MCF 10A (cell line): ENCODE results near the gene FKBP5. TPM values are rescaled to one million over a fixed set of nuclear protein-coding genes. Genes with fewer than 3 reads are reported as not detected.
A peak's percentile ranks its signal among the peaks of the same experiment; 100 is the strongest.

Experiments
- BruUV-seq: library from RNA; stranded (reverse); fragments of 400-500 nt; replicated peaks from 2 replicates; lab custom pipeline; 2021; lab: Mats Ljungman, UMichigan
- CTCF ChIA-PET: fragments of 300-600 bp; sonication (Branson Sonifier 250); formaldehyde crosslinking; extraction: SDS; loops from one replicate; lab custom pipeline; 2021; ENCODE audit warnings: antibody characterized with exemption, inconsistent platforms; lab: Yijun Ruan, JAX
- POLR2A ChIA-PET: fragments of 300-600, 350-650 bp; sonication (Branson Sonifier 250); formaldehyde crosslinking; extraction: SDS; loops from one replicate; lab custom pipeline; 2020; ENCODE audit warnings: antibody characterized with exemption, inconsistent platforms; lab: Yijun Ruan, JAX
- DNase-seq: peaks from one replicate; pipeline ENCODE4 v3.0.0-alpha.2; 2018; ENCODE audit not compliant: unreplicated experiment
- H3K27ac Mint-ChIP-seq: one replicate; pipeline ENCODE4 v1.8.0; 2022; ENCODE audit warnings: mild to moderate bottlenecking, low read depth, mixed read lengths; ENCODE audit not compliant: unreplicated experiment
- H3K27me3 Mint-ChIP-seq: one replicate; pipeline ENCODE4 v1.8.0; 2022; ENCODE audit warnings: mixed read lengths; ENCODE audit not compliant: insufficient read depth, unreplicated experiment
- H3K36me3 Mint-ChIP-seq: one replicate; pipeline ENCODE4 v1.8.0; 2022; ENCODE audit warnings: mild to moderate bottlenecking, moderate library complexity, mixed read lengths; ENCODE audit not compliant: insufficient read depth, unreplicated experiment
- H3K4me1 Mint-ChIP-seq: one replicate; pipeline ENCODE4 v1.8.0; 2022; ENCODE audit warnings: mixed read lengths; ENCODE audit not compliant: insufficient read depth, unreplicated experiment
- H3K4me3 Mint-ChIP-seq: one replicate; pipeline ENCODE4 v1.8.0; 2022; ENCODE audit warnings: mild to moderate bottlenecking, moderate library complexity, mixed read lengths; ENCODE audit not compliant: unreplicated experiment
- H3K9me3 Mint-ChIP-seq: one replicate; pipeline ENCODE4 v1.8.0; 2022; ENCODE audit warnings: mixed read lengths; ENCODE audit not compliant: unreplicated experiment
- intact Hi-C: fragments of 100-400 bp; cut with micrococcal nuclease; formaldehyde crosslinking; loops from 2 replicates; pipeline ENCODE4 v1.14.1; 2022
- total RNA-seq: library from RNA; stranded (reverse); gene quantifications from 2 replicates; pipeline ENCODE4 v1.2.3, GENCODE V29; 2022
- TF ChIP-seq, protein P1 (sequence below): fragments of 200-600 bp; IDR thresholded peaks from one replicate; pipeline ENCODE4 v1.8.0; 2022; ENCODE audit warnings: antibody characterized with exemption, mild to moderate bottlenecking; ENCODE audit not compliant: unreplicated experiment

The FKBP5 gene
- total RNA-seq, 1 experiment from 2014 or later: 387 TPM

DNA sequence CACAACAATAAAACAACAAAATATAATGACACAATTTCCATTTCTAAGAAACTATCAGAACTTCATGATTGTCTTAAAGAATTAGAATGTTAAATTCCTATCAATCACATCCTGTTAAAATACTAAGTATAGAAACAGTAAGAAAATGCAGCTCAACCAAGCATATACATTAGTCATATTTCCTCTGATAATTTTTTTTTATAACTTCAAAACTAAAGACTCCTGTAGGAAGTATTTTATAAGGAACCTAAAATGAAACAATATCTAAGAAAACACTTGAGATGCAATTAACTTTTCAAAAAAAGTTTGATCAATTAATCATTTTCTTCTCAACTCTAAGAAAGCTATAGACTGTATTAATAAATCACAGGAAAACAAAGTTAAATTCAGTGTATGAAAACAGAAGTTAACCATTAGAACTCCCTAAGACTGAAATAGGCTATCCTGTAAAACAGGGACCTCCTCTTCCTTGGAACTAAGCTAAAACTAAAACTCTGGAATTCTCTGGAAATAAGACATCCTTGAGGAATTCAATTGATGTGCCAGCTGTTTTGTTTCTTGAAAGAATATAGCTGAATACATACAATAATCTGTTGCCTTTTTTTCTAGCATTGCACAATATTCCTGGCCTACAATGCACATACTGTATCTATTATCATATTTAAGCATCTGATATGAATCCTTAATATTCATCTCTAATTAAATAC lies 19.8 kb downstream of the FKBP5 start:
- Mint-ChIP-seq H3K4me1 (peaks cover 19% of the 10 kb centered on the region), H3K36me3 (peaks cover 48% of the 10 kb centered on the region), H3K27me3 (no peaks in the 10 kb centered on the region), H3K27ac (peak overlapping the region; percentile 54), H3K9me3 (no peaks in the 10 kb centered on the region), H3K4me3 (peak overlapping the region; percentile 28)
- TF ChIP-seq, protein P1, sequence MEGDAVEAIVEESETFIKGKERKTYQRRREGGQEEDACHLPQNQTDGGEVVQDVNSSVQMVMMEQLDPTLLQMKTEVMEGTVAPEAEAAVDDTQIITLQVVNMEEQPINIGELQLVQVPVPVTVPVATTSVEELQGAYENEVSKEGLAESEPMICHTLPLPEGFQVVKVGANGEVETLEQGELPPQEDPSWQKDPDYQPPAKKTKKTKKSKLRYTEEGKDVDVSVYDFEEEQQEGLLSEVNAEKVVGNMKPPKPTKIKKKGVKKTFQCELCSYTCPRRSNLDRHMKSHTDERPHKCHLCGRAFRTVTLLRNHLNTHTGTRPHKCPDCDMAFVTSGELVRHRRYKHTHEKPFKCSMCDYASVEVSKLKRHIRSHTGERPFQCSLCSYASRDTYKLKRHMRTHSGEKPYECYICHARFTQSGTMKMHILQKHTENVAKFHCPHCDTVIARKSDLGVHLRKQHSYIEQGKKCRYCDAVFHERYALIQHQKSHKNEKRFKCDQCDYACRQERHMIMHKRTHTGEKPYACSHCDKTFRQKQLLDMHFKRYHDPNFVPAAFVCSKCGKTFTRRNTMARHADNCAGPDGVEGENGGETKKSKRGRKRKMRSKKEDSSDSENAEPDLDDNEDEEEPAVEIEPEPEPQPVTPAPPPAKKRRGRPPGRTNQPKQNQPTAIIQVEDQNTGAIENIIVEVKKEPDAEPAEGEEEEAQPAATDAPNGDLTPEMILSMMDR: no peak
- DNase-seq: no peak
- ChIA-PET POLR2A (interaction anchor here (0.7 to 17.0 kb wide), 13 partner anchors 8 to 78 kb away, joined by 3 to 285 read pairs (median 5); partner anchors contain the start of genes ARMC12 and FKBP5), CTCF (interaction anchor here (0.9 to 2.3 kb wide), 5 partner anchors 12 to 68 kb away, joined by 3 to 7 read pairs (median 5); partner anchors contain the start of gene ARMC12)
- intact Hi-C loops: no loop called here
- BruUV-seq: no TSS peak

- H3K9me3 Mint-ChIP-seq: no peaks in the 10 kb centered on the region
- no peaks in the 10 kb centered on the region for H3K27me3 Mint-ChIP-seq
- no peak for DNase-seq
- intact Hi-C loops: no loop called here
- TF ChIP-seq, protein P1: no peak
- peak overlapping the region; percentile 31 for H3K4me3 Mint-ChIP-seq
- H3K27ac Mint-ChIP-seq: peak overlapping the region; percentile 5
- H3K36me3 Mint-ChIP-seq: peaks cover 40% of the 10 kb centered on the region
- ChIA-PET CTCF (interaction anchor here (1.1 to 2.3 kb wide), 2 partner anchors 13 to 16 kb away, joined by 3 to 7 read pairs; no protein-coding TSS in a partner anchor), POLR2A (interaction anchor here (1.6 to 17.0 kb wide), 8 partner anchors 9 to 77 kb away, joined by 5 to 285 read pairs (median 17); partner anchors contain the start of genes ARMC12 and FKBP5)
- peaks cover 16% of the 10 kb centered on the region for H3K4me1 Mint-ChIP-seq
- no TSS peak for BruUV-seq
Measured at GRCh38 chr6:35668096-35668495, 20.6 kb downstream of the FKBP5 start.

GRCh38 chr6:35665573-35665972 lies 23.1 kb downstream of the FKBP5 start:
- ChIA-PET CTCF (no interaction called here), POLR2A (interaction anchor here (0.9 to 17.0 kb wide), 8 partner anchors 10 to 67 kb away, joined by 3 to 285 read pairs (median 36); partner anchors contain the start of gene FKBP5)
- Mint-ChIP-seq H3K9me3 (no peaks in the 10 kb centered on the region), H3K4me3 (no peak overlapping the region), H3K36me3 (peaks cover 21% of the 10 kb centered on the region), H3K27ac (no peak overlapping the region), H3K27me3 (no peaks in the 10 kb centered on the region), H3K4me1 (peaks cover 10% of the 10 kb centered on the region)
- BruUV-seq: no TSS peak
- intact Hi-C loops: no loop called here
- no peak for DNase-seq
- TF ChIP-seq, protein P1: no peak

DNA sequence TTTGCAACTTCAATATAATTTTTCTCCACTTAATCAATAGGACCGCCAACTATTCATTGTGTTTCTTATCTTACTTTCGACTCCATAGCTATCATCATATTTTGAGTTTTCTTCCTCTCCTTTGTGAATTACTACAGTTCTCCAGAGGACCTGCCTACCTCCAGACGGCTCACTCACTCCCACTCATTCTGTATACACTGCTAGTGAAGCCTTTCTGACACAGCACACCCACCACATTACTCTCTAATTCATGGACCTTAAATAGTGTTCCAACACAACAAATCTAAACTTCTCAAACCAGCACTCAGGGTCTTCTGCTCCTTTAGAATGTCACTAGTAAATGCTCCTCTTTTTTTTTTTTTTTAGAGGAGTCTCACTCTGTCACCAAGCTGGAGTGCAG lies 23.8 kb downstream of the FKBP5 start:
- ChIA-PET CTCF (interaction anchor here (1.1 kb wide), 1 partner anchor 10 kb away, joined by 7 read pairs; no protein-coding TSS in a partner anchor), POLR2A (interaction anchor here (0.9 to 4.5 kb wide), 13 partner anchors 9 to 72 kb away, joined by 3 to 60 read pairs (median 13); partner anchors contain the start of gene ARMC12)
- Mint-ChIP-seq H3K4me3 (no peak overlapping the region), H3K9me3 (no peaks in the 10 kb centered on the region), H3K4me1 (peaks cover 10% of the 10 kb centered on the region), H3K27ac (no peak overlapping the region), H3K27me3 (no peaks in the 10 kb centered on the region), H3K36me3 (peaks cover 22% of the 10 kb centered on the region)
- no peak for DNase-seq
- no TSS peak for BruUV-seq
- intact Hi-C loops: no loop called here
- TF ChIP-seq, protein P1: no peak
